Measurements from ENCODE around the gene HDAC4.

Gene HDAC4

DNA sequence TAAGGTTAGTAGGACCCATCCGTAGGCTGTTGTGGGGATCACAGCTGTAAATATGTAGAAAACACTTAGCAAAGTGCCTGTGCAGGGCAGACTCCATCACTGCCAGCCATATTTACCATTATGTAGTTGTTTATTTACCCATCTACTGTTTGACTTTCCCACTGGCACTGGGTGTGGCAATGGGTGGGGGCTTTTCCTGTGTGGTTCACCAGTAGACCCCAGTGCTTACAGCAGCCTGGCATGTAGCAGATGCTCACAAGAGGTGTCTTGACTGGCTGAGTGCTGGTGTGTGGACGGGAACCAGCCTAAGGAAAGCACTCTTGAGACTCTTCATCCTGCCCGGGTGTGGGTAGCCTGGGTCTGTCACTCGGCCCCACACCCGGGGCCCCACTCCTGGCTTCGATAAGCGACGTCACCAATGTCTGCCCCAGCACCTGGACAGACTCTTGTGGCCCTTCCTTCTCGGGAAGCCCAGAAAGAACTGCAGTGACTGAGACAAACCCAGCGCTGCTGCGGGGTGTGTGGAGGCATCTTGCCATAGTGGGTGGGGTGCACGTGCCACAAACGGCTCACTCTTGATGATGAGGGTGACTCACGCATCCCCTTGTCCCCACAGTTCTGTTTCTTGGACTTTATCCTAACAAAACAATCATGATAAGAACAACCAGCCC, 78.3 kb downstream of the HDAC4 start:
- CTCF ChIA-PET, result interaction anchor here (0.5 kb wide), 1 partner anchor 150 kb away, joined by 6 read pairs; no protein-coding TSS in a partner anchor
- Histone ChIP-seq H3K36me3 (ENCODE audit: control insufficient read depth in 2 of 2, insufficient read depth in 1 of 2, low read length in 2 of 2) (no peaks in the 10 kb centered on the region; a peak in 1 of 3 replicates), H3K9me3 (ENCODE audit: control insufficient read depth, insufficient read depth, low read depth, low read length) (no peaks in the 10 kb centered on the region), H3K4me3 (ENCODE audit: low read depth, low read length) (no peak overlapping the region), H3K27ac (ENCODE audit: extremely low read depth, low read depth, low read length) (no peak overlapping the region), H3K4me1 (ENCODE audit: control insufficient read depth, insufficient read depth, low read length) (peaks cover 10% of the 10 kb centered on the region)
- POLR2A ChIA-PET, result no interaction called here
- TF ChIP-seq, protein P1, sequence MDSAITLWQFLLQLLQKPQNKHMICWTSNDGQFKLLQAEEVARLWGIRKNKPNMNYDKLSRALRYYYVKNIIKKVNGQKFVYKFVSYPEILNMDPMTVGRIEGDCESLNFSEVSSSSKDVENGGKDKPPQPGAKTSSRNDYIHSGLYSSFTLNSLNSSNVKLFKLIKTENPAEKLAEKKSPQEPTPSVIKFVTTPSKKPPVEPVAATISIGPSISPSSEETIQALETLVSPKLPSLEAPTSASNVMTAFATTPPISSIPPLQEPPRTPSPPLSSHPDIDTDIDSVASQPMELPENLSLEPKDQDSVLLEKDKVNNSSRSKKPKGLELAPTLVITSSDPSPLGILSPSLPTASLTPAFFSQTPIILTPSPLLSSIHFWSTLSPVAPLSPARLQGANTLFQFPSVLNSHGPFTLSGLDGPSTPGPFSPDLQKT (IDR thresholded peaks at IDR 0.05; ENCODE audit: borderline replicate concordance, low read depth, low read length), result no peak
- TF ChIP-seq KLF1 (tag by site-specific recombination; IDR thresholded peaks at IDR 0.05) (peak; percentile 47), SALL2 (tag by site-specific recombination; IDR thresholded peaks at IDR 0.05; ENCODE audit: borderline replicate concordance) (no peak), ZNF138 (tag by site-specific recombination; IDR thresholded peaks at IDR 0.05; ENCODE audit: borderline replicate concordance) (no peak), TRIM28 (IDR thresholded peaks at IDR 0.05; ENCODE audit: borderline replicate concordance, low read length) (no peak), ZNF398 (tag by site-specific recombination; IDR thresholded peaks at IDR 0.05) (0 out of 2 replicates have a peak, but pooled peaks have one; percentile 16), INSM2 (tag by site-specific recombination; IDR thresholded peaks at IDR 0.05) (0 out of 2 replicates have a peak, but pooled peaks have one; percentile 35), SCRT2 (tag by site-specific recombination; IDR thresholded peaks at IDR 0.05) (no peak), ZFP3 (tag by site-specific recombination; IDR thresholded peaks at IDR 0.05; ENCODE audit: low read depth) (no peak), ZFP37 (tag by site-specific recombination; IDR thresholded peaks at IDR 0.05) (no peak), ZNF335 (tag by site-specific recombination; conservative IDR thresholded peaks at IDR 0.05) (peak; percentile 68; the same call in 1 of the 2 replicates), PRDM2 (tag by site-specific recombination; IDR thresholded peaks at IDR 0.05; ENCODE audit: borderline replicate concordance) (no peak), ZNF521 (tag by site-specific recombination; IDR thresholded peaks at IDR 0.05) (no peak), ZNF571 (tag by site-specific recombination; IDR thresholded peaks at IDR 0.05) (no peak), ZNF843 (tag by site-specific recombination; IDR thresholded peaks at IDR 0.05) (no peak), ZNF701 (tag by site-specific recombination; IDR thresholded peaks at IDR 0.05) (no peak)
- TF ChIP-seq, protein P2, sequence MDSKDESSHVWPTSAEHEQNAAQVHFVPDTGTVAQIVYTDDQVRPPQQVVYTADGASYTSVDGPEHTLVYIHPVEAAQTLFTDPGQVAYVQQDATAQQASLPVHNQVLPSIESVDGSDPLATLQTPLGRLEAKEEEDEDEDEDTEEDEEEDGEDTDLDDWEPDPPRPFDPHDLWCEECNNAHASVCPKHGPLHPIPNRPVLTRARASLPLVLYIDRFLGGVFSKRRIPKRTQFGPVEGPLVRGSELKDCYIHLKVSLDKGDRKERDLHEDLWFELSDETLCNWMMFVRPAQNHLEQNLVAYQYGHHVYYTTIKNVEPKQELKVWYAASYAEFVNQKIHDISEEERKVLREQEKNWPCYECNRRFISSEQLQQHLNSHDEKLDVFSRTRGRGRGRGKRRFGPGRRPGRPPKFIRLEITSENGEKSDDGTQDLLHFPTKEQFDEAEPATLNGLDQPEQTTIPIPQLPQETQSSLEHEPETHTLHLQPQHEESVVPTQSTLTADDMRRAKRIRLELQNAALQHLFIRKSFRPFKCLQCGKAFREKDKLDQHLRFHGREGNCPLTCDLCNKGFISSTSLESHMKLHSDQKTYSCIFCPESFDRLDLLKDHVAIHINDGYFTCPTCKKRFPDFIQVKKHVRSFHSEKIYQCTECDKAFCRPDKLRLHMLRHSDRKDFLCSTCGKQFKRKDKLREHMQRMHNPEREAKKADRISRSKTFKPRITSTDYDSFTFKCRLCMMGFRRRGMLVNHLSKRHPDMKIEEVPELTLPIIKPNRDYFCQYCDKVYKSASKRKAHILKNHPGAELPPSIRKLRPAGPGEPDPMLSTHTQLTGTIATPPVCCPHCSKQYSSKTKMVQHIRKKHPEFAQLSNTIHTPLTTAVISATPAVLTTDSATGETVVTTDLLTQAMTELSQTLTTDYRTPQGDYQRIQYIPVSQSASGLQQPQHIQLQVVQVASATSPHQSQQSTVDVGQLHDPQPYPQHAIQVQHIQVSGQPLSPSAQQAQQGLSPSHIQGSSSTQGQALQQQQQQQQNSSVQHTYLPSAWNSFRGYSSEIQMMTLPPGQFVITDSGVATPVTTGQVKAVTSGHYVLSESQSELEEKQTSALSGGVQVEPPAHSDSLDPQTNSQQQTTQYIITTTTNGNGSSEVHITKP (tag by site-specific recombination; IDR thresholded peaks at IDR 0.05), result no peak
- TF ChIP-seq, protein P3, sequence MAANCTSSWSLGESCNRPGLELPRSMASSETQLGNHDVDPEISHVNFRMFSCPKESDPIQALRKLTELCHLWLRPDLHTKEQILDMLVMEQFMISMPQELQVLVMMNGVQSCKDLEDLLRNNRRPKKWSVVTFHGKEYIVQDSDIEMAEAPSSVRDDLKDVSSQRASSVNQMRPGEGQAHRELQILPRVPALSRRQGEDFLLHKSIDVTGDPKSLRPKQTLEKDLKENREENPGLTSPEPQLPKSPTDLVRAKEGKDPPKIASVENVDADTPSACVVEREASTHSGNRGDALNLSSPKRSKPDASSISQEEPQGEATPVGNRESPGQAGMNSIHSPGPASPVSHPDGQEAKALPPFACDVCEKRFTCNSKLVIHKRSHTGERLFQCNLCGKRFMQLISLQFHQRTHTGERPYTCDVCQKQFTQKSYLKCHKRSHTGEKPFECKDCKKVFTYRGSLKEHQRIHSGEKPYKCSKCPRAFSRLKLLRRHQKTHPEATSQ (tag by site-specific recombination; IDR thresholded peaks at IDR 0.05), result no peak
- TF ChIP-seq, protein P4, sequence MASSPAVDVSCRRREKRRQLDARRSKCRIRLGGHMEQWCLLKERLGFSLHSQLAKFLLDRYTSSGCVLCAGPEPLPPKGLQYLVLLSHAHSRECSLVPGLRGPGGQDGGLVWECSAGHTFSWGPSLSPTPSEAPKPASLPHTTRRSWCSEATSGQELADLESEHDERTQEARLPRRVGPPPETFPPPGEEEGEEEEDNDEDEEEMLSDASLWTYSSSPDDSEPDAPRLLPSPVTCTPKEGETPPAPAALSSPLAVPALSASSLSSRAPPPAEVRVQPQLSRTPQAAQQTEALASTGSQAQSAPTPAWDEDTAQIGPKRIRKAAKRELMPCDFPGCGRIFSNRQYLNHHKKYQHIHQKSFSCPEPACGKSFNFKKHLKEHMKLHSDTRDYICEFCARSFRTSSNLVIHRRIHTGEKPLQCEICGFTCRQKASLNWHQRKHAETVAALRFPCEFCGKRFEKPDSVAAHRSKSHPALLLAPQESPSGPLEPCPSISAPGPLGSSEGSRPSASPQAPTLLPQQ (tag by site-specific recombination; IDR thresholded peaks at IDR 0.05), result peak; percentile 63
